Hematopoietic multipotent progenitor cell treated with erythropoietin and hydrocortisone succinate and interleukin-3 and kit ligand, for 15 days (in vitro differentiated cells): Measurements from ENCODE around the gene AQP5.
"Not testable (repeated sequence)": the region's sequence is repeated elsewhere in the genome, so short reads cannot be mapped to it uniquely, and the experiment has no call there.

Experiments used
- DNase-seq: peaks from one replicate; pipeline ENCODE4 v3.0.0-alpha.2; 2015; ENCODE audit warnings: low spot score

AQP5 gene

GRCh38 chr12:49980501-49981349 is 19.1 kb downstream of the AQP5 start:
- DNase-seq = no peak

- no peak for DNase-seq
Observed at GRCh38 chr12:49982246-49983087, 20.8 kb downstream of the AQP5 start.

- DNase-seq = no peak
Observed at GRCh38 chr12:49983892-49984291, 22.2 kb downstream of the AQP5 start.

DNA sequence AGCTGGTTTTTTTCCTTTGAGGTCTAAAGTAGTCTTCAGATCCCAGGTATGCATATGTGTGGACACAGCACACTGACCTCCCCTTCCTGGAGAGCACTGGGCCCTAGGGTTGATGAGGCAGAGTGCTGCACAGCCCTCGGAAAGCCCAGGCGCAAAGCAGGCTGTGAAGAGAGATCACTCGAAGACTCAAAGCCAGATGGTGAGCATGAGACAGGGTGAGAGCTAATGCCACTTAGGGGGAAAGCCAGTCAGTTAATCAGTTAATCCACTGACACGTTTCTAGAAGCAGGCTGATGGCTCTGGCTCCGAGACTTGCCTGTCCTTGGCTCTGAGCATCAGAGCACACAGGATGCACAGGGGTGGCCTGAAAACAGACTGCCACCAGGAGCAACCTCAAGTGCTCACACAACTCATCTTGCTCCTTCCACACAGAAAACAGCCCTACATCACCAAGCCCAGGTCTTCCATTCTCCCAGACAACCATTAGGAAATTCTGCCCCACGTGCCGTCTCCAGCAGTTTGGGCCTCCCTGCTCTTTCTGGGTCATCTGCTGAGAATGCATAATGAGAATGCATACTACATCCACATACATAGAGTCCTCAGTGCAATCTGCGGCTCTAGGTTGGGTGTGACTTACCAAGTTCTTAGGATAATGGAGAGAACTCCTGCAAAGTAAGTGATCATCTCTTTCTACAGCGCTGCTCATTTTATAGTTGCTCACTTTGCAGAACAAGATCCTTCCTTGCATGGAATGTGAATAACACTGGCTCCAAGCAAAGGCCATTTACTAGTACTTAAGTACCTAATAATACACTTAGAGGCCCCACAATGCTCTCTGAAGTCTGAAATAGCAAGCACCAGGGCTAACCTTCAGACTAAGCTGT is 23.0 kb downstream of the AQP5 start:
- DNase-seq = no peak

- no peak for DNase-seq
Observed at GRCh38 chr12:49985981-49986380, 24.3 kb downstream of the AQP5 start.

DNA sequence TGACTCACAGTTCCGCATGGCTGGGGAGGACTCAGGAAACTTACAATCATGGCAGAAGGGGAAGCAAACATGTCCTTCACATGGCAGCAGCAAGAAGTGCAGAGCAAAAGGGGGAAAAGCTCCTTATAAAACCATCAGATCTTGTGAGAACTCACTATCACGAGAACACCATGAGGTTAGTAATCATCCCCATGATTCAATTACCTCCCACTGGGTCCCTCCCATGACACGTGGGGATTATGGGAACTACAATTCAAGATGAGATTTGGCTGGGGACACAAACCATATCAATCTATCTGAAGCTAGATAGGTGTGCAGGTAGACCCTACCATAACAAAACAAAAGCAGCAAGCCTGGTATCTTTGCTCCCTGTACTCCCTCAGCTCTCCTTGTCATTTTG is 24.8 kb downstream of the AQP5 start:
- not testable (repeated sequence) for DNase-seq

DNA sequence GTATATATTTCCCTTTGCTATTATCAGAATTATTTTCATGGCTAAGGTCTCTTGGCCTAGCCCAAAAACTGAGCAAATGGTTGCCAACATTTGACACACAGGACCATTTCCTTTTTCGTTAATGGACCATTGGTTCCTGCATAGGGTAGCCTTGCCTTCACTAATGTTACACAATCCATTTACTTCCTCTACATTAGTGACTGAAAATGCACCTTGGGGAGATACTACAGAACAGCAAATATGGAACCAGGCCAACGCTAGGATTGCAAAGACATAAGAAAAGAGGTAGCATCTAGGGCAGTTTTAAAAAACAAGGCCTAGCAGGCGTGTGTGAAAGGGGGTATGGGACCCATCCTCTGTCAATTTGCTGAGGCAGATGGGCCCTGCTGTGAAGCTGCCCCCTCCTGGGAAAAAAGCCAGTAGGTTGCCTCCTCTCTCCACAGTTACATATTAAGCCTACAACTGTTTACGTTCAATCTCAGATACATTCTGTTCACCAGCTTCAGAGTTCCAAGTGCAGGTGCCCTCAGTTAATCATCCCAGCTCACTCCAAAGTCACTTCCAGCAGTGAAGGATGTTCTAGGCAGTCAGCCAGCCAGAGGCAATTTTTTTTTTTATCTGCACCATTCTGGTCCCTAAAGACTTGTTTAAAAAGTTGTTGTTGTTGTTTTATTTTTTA is 26.1 kb downstream of the AQP5 start:
- DNase-seq = no peak

- not testable (repeated sequence) for DNase-seq
Observed at GRCh38 chr12:49989400-49989799, 27.7 kb downstream of the AQP5 start.

GRCh38 chr12:49990273-49990672 is 28.6 kb downstream of the AQP5 start:
- DNase-seq = no peak

DNA sequence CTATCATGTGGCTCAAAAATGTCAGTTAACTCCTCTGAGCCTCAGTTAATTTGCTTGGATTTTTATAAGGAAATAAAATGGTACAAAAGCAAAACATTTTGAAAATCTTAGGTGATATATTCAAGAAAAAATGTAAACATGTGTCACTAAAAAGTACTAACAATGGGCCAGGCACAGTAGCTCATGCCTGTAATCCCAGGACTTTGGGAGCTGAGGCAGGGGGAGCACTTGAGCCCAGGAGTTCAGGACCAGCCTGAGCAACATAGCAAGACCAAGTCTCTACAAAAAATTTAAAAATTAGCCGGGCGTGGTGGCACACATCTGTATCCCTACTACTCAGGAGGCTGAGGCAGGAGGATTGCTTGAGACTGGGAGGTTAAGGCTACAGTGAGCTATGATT is 36.8 kb downstream of the AQP5 start:
- no peak for DNase-seq

DNA sequence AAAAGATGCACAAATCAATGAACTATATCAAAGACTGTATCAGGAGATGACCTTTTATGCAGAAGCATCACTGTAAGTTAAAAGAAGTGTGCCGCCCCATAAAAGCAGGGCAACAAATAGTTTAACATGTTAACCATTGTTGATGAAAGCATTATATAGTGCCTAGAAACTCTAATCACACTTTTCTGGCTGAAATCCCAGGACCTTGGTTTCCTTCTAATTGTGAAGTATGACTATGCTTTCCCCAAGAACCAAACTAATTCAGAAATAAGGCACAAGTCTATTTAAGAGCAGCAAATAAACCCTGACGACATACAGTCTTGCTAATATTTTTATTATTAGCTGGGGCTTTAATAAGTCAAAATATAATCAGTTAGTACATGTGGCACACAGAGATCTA is 41.9 kb downstream of the AQP5 start:
- no peak for DNase-seq

DNA sequence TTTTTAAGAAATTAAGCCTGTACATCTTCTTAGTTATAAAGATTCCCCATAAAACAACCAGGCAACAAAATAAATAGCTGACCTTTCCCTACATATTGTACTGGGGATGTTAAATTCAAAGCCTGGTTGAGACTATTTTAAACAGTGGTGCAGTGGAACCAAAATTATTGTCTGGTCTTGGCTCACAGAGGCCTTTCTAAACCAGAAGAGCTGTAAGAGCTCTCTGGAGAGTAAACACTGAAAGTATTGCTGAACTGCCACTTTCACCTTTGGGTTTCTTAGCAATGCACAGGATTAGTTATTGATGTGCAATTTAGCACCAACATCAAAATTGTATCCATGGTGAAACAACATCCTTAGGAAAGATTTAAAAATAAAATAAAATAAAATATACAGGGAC is 43.0 kb downstream of the AQP5 start:
- no peak for DNase-seq

DNA sequence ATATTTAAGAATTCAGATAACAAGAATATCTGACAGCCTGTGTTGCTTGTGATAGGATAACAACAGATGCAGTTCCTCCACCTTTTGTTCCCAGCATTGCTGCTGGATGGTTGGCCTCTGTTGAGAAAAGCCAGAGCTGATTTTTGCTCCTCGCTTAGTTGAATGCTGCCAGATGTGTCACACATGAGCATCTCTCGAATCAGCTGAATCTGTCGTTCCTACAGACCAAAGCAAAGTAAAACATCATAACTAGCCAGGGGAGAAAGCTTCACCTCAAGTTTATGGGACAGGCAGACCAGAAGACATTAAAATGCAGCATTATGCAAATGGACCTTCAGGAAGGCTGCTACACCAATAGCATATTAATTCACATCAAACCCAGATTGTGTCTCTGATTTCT is 43.5 kb downstream of the AQP5 start:
- DNase-seq = no peak

DNA sequence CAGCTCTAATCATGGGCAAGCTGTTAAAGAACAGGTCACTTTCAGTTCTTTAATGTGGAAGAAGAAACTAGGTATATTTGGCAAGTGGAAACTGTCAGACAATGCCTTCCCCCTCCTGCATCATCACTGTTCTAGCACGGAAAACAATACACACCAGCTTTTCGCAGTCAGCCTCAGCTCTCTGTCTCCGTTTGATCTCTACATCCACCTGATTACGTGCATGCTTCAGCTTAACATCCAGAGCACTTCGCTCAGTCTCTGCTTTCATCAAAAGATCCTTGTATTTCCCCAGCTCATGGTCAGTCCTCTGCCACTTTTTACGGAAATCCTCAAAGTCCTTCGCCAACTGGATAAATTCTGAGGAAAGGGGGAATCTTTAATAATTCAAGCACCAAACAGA is 44.6 kb downstream of the AQP5 start:
- no peak for DNase-seq

- no peak for DNase-seq
Observed at GRCh38 chr12:50006754-50007442, 45.2 kb downstream of the AQP5 start.

DNA sequence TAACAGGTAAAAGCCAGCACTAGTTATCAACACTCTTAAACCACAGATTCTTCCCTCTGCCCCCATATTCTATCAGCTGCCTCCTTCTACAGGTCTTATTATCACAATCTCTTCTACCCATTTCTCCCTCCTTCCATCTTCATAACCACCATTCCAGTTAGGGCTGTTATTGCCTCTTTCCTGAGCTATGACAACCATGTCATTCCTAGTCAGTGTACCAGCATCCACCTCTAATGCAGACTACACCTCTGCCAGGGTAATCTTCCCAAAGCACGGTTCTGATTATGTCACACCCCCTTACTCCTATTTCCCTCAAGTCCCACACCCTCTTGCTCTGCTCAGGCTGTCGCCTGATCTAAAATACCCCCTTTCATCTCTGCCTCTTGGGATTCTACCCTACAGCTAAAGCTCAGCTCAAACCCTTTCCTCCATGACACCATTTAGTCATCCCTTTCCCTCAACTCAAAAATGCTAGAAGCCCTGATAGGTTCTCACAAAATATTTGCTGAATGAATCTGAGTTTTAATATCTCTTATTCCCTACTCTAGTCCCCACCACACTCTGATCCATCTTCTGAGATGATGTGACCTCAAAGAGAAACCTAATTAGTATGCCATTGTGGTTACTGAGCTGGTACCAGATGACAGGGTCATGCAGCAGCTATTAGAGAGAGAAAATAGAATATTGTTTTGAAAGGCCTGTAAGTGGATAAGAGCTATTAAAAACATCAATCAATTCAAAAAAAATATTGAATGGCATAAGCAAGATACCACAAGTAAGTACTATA is 51.9 kb downstream of the AQP5 start:
- no peak for DNase-seq

DNA sequence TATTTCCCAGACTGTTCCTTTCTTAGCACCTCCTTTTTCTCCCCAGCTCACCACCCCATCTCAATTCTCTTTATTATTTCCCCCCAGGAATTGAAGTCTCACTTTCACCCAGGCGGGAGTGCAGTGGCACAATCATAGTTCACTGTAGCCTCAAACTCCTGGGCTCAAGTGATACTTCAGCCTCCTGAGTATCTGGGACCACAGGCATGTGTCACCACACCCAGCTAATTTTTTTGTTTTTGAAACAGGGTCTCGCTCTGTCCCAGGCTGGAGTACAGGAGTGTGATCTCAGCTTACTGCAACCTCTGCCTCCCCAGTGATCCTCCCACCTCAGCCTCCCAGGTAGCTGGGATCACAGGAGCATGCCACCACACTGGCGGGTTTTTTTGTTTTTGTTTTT is 52.7 kb downstream of the AQP5 start:
- DNase-seq = no peak
